ENCODE data around the gene AMIGO1.

DNA sequence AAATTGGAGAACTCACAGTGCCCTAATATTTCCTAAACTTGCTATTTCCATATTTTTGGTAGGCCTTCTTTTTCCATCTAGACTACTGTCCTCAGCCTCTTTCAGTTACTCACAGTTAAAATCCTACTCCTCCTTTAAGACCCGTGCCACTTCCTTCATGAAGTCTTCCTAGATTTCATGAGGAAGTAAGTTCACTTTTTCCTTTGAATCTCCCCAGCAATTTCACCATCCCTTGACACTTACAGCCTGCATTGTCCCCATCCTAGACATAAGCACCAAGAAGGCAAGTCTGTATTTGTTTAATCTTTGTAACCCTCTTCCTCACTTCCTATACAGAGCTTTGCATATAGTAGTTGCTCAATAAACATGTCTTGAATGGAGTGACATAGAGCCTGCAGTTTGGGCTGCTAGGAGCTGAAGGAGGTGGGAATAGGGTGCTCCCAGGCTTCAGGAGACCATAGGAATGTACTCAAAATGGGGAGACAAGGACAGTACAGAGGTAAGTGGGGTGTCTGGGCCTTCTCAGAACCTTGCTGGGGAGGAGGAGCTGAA lies 24.9 kb upstream of the AMIGO1 start:
- TF ChIP-seq, protein P1, sequence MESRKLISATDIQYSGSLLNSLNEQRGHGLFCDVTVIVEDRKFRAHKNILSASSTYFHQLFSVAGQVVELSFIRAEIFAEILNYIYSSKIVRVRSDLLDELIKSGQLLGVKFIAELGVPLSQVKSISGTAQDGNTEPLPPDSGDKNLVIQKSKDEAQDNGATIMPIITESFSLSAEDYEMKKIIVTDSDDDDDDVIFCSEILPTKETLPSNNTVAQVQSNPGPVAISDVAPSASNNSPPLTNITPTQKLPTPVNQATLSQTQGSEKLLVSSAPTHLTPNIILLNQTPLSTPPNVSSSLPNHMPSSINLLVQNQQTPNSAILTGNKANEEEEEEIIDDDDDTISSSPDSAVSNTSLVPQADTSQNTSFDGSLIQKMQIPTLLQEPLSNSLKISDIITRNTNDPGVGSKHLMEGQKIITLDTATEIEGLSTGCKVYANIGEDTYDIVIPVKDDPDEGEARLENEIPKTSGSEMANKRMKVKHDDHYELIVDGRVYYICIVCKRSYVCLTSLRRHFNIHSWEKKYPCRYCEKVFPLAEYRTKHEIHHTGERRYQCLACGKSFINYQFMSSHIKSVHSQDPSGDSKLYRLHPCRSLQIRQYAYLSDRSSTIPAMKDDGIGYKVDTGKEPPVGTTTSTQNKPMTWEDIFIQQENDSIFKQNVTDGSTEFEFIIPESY (IDR thresholded peaks at IDR 0.05; ENCODE audit: extremely low read depth, insufficient replicate concordance, low read length): no peak
- TF ChIP-seq SIN3A (IDR thresholded peaks at IDR 0.05; ENCODE audit: low read depth) (no peak), POLR2AphosphoS5 (IDR thresholded peaks at IDR 0.05; ENCODE audit: low read depth, low read length) (no peak), YY1 (IDR thresholded peaks at IDR 0.05; ENCODE audit: extremely low read depth, insufficient replicate concordance, low read depth, low read length) (no peak), ELF1 (IDR thresholded peaks at IDR 0.05; ENCODE audit: borderline replicate concordance, low read depth) (no peak), JUND (IDR thresholded peaks at IDR 0.05) (no peak)
- TF ChIP-seq, protein P2, sequence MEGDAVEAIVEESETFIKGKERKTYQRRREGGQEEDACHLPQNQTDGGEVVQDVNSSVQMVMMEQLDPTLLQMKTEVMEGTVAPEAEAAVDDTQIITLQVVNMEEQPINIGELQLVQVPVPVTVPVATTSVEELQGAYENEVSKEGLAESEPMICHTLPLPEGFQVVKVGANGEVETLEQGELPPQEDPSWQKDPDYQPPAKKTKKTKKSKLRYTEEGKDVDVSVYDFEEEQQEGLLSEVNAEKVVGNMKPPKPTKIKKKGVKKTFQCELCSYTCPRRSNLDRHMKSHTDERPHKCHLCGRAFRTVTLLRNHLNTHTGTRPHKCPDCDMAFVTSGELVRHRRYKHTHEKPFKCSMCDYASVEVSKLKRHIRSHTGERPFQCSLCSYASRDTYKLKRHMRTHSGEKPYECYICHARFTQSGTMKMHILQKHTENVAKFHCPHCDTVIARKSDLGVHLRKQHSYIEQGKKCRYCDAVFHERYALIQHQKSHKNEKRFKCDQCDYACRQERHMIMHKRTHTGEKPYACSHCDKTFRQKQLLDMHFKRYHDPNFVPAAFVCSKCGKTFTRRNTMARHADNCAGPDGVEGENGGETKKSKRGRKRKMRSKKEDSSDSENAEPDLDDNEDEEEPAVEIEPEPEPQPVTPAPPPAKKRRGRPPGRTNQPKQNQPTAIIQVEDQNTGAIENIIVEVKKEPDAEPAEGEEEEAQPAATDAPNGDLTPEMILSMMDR (IDR thresholded peaks at IDR 0.05 in 2 of 3, conservative IDR thresholded peaks at IDR 0.05 in 1 of 3; ENCODE audit: borderline replicate concordance in 1 of 3, insufficient read depth in 1 of 3, low read depth in 2 of 3, low read length in 2 of 3): no peak
